K562 (cell line): Measurements from ENCODE around the gene FSTL4. TPM values are rescaled to one million over a fixed set of nuclear protein-coding genes. Genes with fewer than 3 reads are reported as not detected.
A peak's percentile ranks its signal among the peaks of the same experiment; 100 is the strongest.

Experiments used
- ATAC-seq: fragments of 200-7000 bp; cut with Tn5 transposase; 3 replicates; pipeline ENCODE4 v1.9.1; 2020; ENCODE audit warnings: moderate library complexity
- BruUV-seq: library from RNA; stranded (reverse); fragments of 400-500 nt; replicated peaks from 2 replicates; lab custom pipeline; 2021; lab: Mats Ljungman, UMichigan
- CTCF ChIA-PET: fragments of 300-600 bp; formaldehyde crosslinking; extraction: SDS; loops from one replicate; lab custom pipeline; 2021; ENCODE audit warnings: low intra/inter-chr PET ratio; lab: Yijun Ruan, JAX
- POLR2A ChIA-PET: fragments of 300-600, 350-650 bp; sonication (Branson Sonifier 250); formaldehyde crosslinking; extraction: SDS; loops from one replicate; lab custom pipeline; 2021; ENCODE audit warnings: antibody characterized with exemption, inconsistent platforms; lab: Yijun Ruan, JAX
- DNase-seq, 4 experiments: peaks; one replicate each; pipeline versions ENCODE4 v3.0.0 to v3.0.0-alpha.2; 2011 to 2018; ENCODE audit warnings: low spot score in 3 of 4, mixed read lengths in 3 of 4; ENCODE audit errors: extremely low read depth in 1 of 4
- FAIRE-seq: peaks from 2 replicates; lab custom pipeline; 2011; peaks lifted over from hg19 to GRCh38; lab: Jason Lieb, UNC
- H2AFZ ChIP-seq: 2 replicates; pipeline ENCODE4 v1.6.0; 2011; ENCODE audit warnings: low read depth, low read length, control low read depth, inconsistent platforms
- H3K27ac ChIP-seq: fragments of 200-600 bp; 3 replicates; pipeline ENCODE4 v1.8.0; 2011; ENCODE audit warnings: low read depth, mild to moderate bottlenecking, control low read depth, inconsistent platforms, low read length, moderate library complexity, mixed read lengths; ENCODE audit errors: extremely low read depth
- H3K27me3 ChIP-seq, 2 experiments: fragments of 300-600 bp in 1 of 2; 2 replicates in 1 of 2; 3 replicates in 1 of 2; pipeline versions ENCODE4 v1.6.0 to v1.8.0; 2011; ENCODE audit warnings: inconsistent platforms in 2 of 2, low read length in 2 of 2, mild to moderate bottlenecking in 1 of 2, mixed read lengths in 1 of 2, moderate library complexity in 1 of 2; ENCODE audit not compliant: control insufficient read depth in 2 of 2, insufficient read depth in 2 of 2
- H3K36me3 ChIP-seq: fragments of 300-600 bp; 3 replicates; pipeline ENCODE4 v1.8.0; 2011; ENCODE audit warnings: mild to moderate bottlenecking, low read length, inconsistent platforms; ENCODE audit not compliant: control insufficient read depth, insufficient read depth
- H3K4me1 ChIP-seq, 2 experiments: fragments of 200-600 bp in 1 of 2; replicated peaks in 1 of 2; 2 replicates in 1 of 2; 3 replicates in 1 of 2; pipeline versions ENCODE4 v1.5.1 to v1.8.0; 2011; ENCODE audit warnings: inconsistent platforms in 2 of 2, low read length in 2 of 2, mild to moderate bottlenecking in 1 of 2, mixed read lengths in 1 of 2, moderate library complexity in 1 of 2; ENCODE audit not compliant: control insufficient read depth in 2 of 2, insufficient read depth in 2 of 2
- H3K4me2 ChIP-seq: 2 replicates; pipeline ENCODE4 v1.6.1; 2011; ENCODE audit warnings: low read length, control low read depth, inconsistent platforms, mixed read lengths; ENCODE audit not compliant: insufficient read depth
- H3K4me3 ChIP-seq: fragments of 200-600 bp; sonication (generic), shearing (Covaris generic); 2 replicates; pipeline ENCODE4 v1.5.1; 2016; ENCODE audit warnings: control low read depth, inconsistent platforms
- H3K79me2 ChIP-seq: fragments of 200-600 bp; 3 replicates; pipeline ENCODE4 v1.8.0; 2011; ENCODE audit warnings: low read length, inconsistent platforms; ENCODE audit not compliant: control insufficient read depth, insufficient read depth
- H3K9ac ChIP-seq, 2 experiments: 2 replicates each; pipeline versions ENCODE4 v1.6.0 to v1.6.1; 2011; ENCODE audit warnings: low read depth in 2 of 2, low read length in 2 of 2, control low read depth in 1 of 2, inconsistent platforms in 1 of 2, mild to moderate bottlenecking in 1 of 2, mixed read lengths in 1 of 2; ENCODE audit not compliant: insufficient read depth in 1 of 2
- H3K9me1 ChIP-seq: one replicate; pipeline ENCODE4 v1.6.0; 2011; ENCODE audit warnings: inconsistent platforms, mild to moderate bottlenecking, low read length, moderate library complexity; ENCODE audit not compliant: control insufficient read depth, insufficient read depth
- H3K9me3 ChIP-seq: replicated peaks from 2 replicates; pipeline ENCODE4 v1.5.1; 2011; ENCODE audit warnings: low read depth, low read length, inconsistent platforms; ENCODE audit not compliant: control insufficient read depth, insufficient read depth
- H4K20me1 ChIP-seq: replicated peaks from 2 replicates; pipeline ENCODE4 v1.6.1; 2011; ENCODE audit warnings: low read length, inconsistent platforms, mixed read lengths; ENCODE audit not compliant: control insufficient read depth, insufficient read depth
- ATF3 ChIP-seq, 2 experiments: fragments of 450-650 bp in 1 of 2; sonication (generic) in 1 of 2; formaldehyde crosslinking in 1 of 2; IDR thresholded peaks in 1 of 2; conservative IDR thresholded peaks in 1 of 2; 2 replicates each; pipeline versions ENCODE4 v1.6.1 to v1.8.1; 2016 to 2023; ENCODE audit warnings: mild to moderate bottlenecking in 2 of 2, moderate library complexity in 2 of 2, inconsistent platforms in 1 of 2, missing genetic modification reagents in 1 of 2
- CEBPG ChIP-seq, 3 experiments: fragments of 200-800 bp in 1 of 3; sonication (Bioruptor generic) in 1 of 3; sonication (generic) in 1 of 3; formaldehyde crosslinking in 1 of 3; IDR thresholded peaks in 2 of 3; conservative IDR thresholded peaks in 1 of 3; 2 replicates each; pipeline versions ENCODE4 v1.6.1 to v1.8.0; 2016 to 2022; ENCODE audit warnings: missing compliant biosample characterization in 2 of 3, missing genetic modification characterization in 2 of 3, mild to moderate bottlenecking in 1 of 3, missing genetic modification reagents in 1 of 3
- JUNB ChIP-seq: fragments of 450-650 bp; formaldehyde crosslinking; conservative IDR thresholded peaks from 2 replicates; pipeline ENCODE4 v1.4.0; 2020; ENCODE audit warnings: mild to moderate bottlenecking
- SRSF1 ChIP-seq: fragments of 200-400 bp; formaldehyde crosslinking; IDR thresholded peaks from 2 replicates; pipeline ENCODE4 v1.6.1; 2017; ENCODE audit warnings: mild to moderate bottlenecking, low read depth, low read length, moderate library complexity
- ZNF239 ChIP-seq: fragments of 250-450 bp; sonication (Bioruptor Pico); IDR thresholded peaks from 2 replicates; pipeline ENCODE4 v1.4.0; 2020; ENCODE audit warnings: mild to moderate bottlenecking
- WGBS: fragments of 100-300 bp; shearing (Covaris generic); methylation state at CpG from one replicate; pipeline ENCODE4 v1.1.6; 2016; ENCODE audit warnings: low coverage, mixed read lengths; ENCODE audit not compliant: insufficient coverage; ENCODE audit errors: missing lambda C conversion rate; 5-methylcytosine and 5-hydroxymethylcytosine counted together
- in situ Hi-C: fragments of 300-500 bp; cut with MboI; formaldehyde crosslinking; loops from 4 replicates; pipeline ENCODE4 v1.15.0; 2018; ENCODE audit warnings: inconsistent platforms, mixed read lengths
- intact Hi-C: fragments of 100-400 bp; cut with micrococcal nuclease; formaldehyde crosslinking; loops from 2 replicates; pipeline ENCODE4 v1.14.2; 2022
- polyA plus RNA-seq, 8 experiments: library from polyadenylated mRNA; depleted of rRNA in 4 of 8; stranded (reverse) in 5 of 8; unstranded in 3 of 8; fragments of >200 nt; fragmentation: Nextera tagmentation in 2 of 8; fragmentation: Illumina TruSeq in 1 of 8; extraction: Ambion mirVana in 2 of 8; extraction: Trizol in 1 of 8; gene quantifications; 2 replicates each; pipeline versions ENCODE4 v1.2.1 to v1.2.3, GENCODE V29; 2011 to 2014; ENCODE audit warnings: inconsistent platforms in 1 of 8, missing spikeins in 1 of 8
- total RNA-seq, 7 experiments: library from RNA; depleted of rRNA in 6 of 7; stranded (reverse); fragments of >200 nt in 6 of 7; fragmentation: Illumina TruSeq in 2 of 7; extraction: Trizol in 2 of 7; gene quantifications; 2 replicates each; pipeline versions ENCODE4 v1.2.1 to v1.2.3, GENCODE V29; 2011 to 2021; ENCODE audit warnings: low replicate concordance in 1 of 7

Gene FSTL4
- total and polyA plus RNA-seq, 9 of the 15 experiments (the other 6 are each of a cell fraction or from before 2014, with no cell fraction given), result 0.08 to 0.18 (median 0.10) TPM; not detected in 5

GRCh38 chr5:133579766-133580165 is 32.6 kb downstream of the FSTL4 start (continued):
- no peak for TF ChIP-seq SRSF1

GRCh38 chr5:133569347-133569746 is 43.0 kb downstream of the FSTL4 start:
- no peak for DNase-seq
- TF ChIP-seq ZNF239 (CRISPR knock-in tag) (no peak), JUNB (no peak), ATF3 (IDR thresholded peaks at IDR 0.05) (peak; percentile 68), ATF3 (CRISPR knock-in tag; conservative IDR thresholded peaks at IDR 0.05) (no peak), CEBPG (CRISPR knock-in tag; IDR thresholded peaks at IDR 0.05) (no peak), CEBPG (tag; conservative IDR thresholded peaks at IDR 0.05 in 1 of 2, IDR thresholded peaks at IDR 0.05 in 1 of 2) (0 out of 4 replicates have a peak, but pooled peaks of 1 of the 2 experiments have one; percentile 33)
- TF ChIP-seq, all 486 proteins: peak for 2
- Histone ChIP-seq H3K9me1 (no peaks in the 10 kb centered on the region), H3K27ac (no peak overlapping the region), H3K4me3 (no peak overlapping the region), H3K9ac (no peak overlapping the region), H3K4me2 (no peak overlapping the region), H3K27me3 (no peaks in the 10 kb centered on the region), H3K36me3 (no peaks in the 10 kb centered on the region), H4K20me1 (no peaks in the 10 kb centered on the region), H2AFZ (no peak overlapping the region), H3K79me2 (no peaks in the 10 kb centered on the region), H3K4me1 (no peaks in the 10 kb centered on the region), H3K9me3 (no peaks in the 10 kb centered on the region)
- no TSS peak for BruUV-seq
- intact Hi-C loops, result no loop called here
- in situ Hi-C loops, result no loop called here
- 0% methylated on average over 1 of the region's 1 CpG for WGBS
- ChIA-PET POLR2A (no interaction called here), CTCF (no interaction called here)
- ATAC-seq, result no peak
- FAIRE-seq, result no peak
